Measurements from ENCODE around the gene RBMS2.

The RBMS2 gene

GRCh38 chr12:56626701-56627100, 105.1 kb downstream of the RBMS2 start:
- in situ Hi-C loops (cut with HindIII; ENCODE audit: low sequenced_read_pairs) = no loop called here

- in situ Hi-C loops (cut with HindIII; ENCODE audit: low sequenced_read_pairs) = no loop called here
These were observed 107.2 kb downstream of the RBMS2 start for GRCh38 chr12:56628671-56629458.

- in situ Hi-C loops (cut with HindIII; ENCODE audit: low sequenced_read_pairs) = no loop called here
These were observed 108.0 kb downstream of the RBMS2 start for GRCh38 chr12:56629459-56630179.

- in situ Hi-C loops (cut with HindIII; ENCODE audit: low sequenced_read_pairs) = no loop called here
These were observed 108.6 kb downstream of the RBMS2 start, which contains the start of gene BAZ2A for GRCh38 chr12:56630180-56630632. TSS of gene BAZ2A (minus strand) at chr12:56630326. CDS start at chr12:56617530, 12,796 bp downstream.

GRCh38 chr12:56631790-56632700, 110.4 kb downstream of the RBMS2 start:
- in situ Hi-C loops (cut with HindIII; ENCODE audit: low sequenced_read_pairs) = no loop called here

- in situ Hi-C loops (cut with HindIII; ENCODE audit: low sequenced_read_pairs) = no loop called here
These were observed 111.3 kb downstream of the RBMS2 start for GRCh38 chr12:56632701-56633467.

- in situ Hi-C loops (cut with HindIII; ENCODE audit: low sequenced_read_pairs) = no loop called here
These were observed 112.0 kb downstream of the RBMS2 start for GRCh38 chr12:56633468-56634241.

- in situ Hi-C loops (cut with HindIII; ENCODE audit: low sequenced_read_pairs) = no loop called here
These were observed 112.7 kb downstream of the RBMS2 start for GRCh38 chr12:56634242-56634836.

GRCh38 chr12:56634837-56635791, 113.5 kb downstream of the RBMS2 start:
- in situ Hi-C loops (cut with HindIII; ENCODE audit: low sequenced_read_pairs) = no loop called here

- in situ Hi-C loops (cut with HindIII; ENCODE audit: low sequenced_read_pairs) = no loop called here
These were observed 114.4 kb downstream of the RBMS2 start for GRCh38 chr12:56635806-56636674.

GRCh38 chr12:56636675-56637540, 115.3 kb downstream of the RBMS2 start:
- in situ Hi-C loops (cut with HindIII; ENCODE audit: low sequenced_read_pairs) = no loop called here

GRCh38 chr12:56637621-56638020, 116.0 kb downstream of the RBMS2 start:
- in situ Hi-C loops (cut with HindIII; ENCODE audit: low sequenced_read_pairs) = no loop called here

GRCh38 chr12:56641219-56641618, 119.6 kb downstream of the RBMS2 start:
- in situ Hi-C loops (cut with HindIII; ENCODE audit: low sequenced_read_pairs) = no loop called here

GRCh38 chr12:56644654-56645053, 123.0 kb downstream of the RBMS2 start:
- in situ Hi-C loops (cut with HindIII; ENCODE audit: low sequenced_read_pairs) = no loop called here

GRCh38 chr12:56645201-56645716, 123.6 kb downstream of the RBMS2 start:
- in situ Hi-C loops (cut with HindIII; ENCODE audit: low sequenced_read_pairs) = no loop called here

Measured in DLD1 (cell line).